Neuronal stem cell (in vitro differentiated cells): ENCODE measurements around the gene ADRA2A.

ENCODE experiments used
- DNase-seq: peaks from one replicate; pipeline ENCODE4 v3.0.0-alpha.2; 2013; ENCODE audit warnings: low spot score
- H2AFZ ChIP-seq: one replicate; pipeline ENCODE4 v1.6.1; 2013; ENCODE audit warnings: mild to moderate bottlenecking, low read length, inconsistent platforms
- H2AK5ac ChIP-seq: 2 replicates; pipeline ENCODE4 v1.6.1; 2013; ENCODE audit warnings: low read depth, mild to moderate bottlenecking, inconsistent platforms, low read length, moderate library complexity, mixed read lengths
- H2BK120ac ChIP-seq: 2 replicates; pipeline ENCODE4 v1.6.1; 2013; ENCODE audit warnings: low read depth, mild to moderate bottlenecking, inconsistent platforms, low read length, moderate library complexity, mixed read lengths
- H2BK12ac ChIP-seq: one replicate; pipeline ENCODE4 v1.6.1; 2013; ENCODE audit warnings: low read length, inconsistent platforms
- H2BK15ac ChIP-seq: 2 replicates; pipeline ENCODE4 v1.6.1; 2013; ENCODE audit warnings: mild to moderate bottlenecking, low read length, inconsistent platforms, mixed read lengths
- H2BK5ac ChIP-seq: one replicate; pipeline ENCODE4 v1.6.1; 2013; ENCODE audit warnings: inconsistent platforms, mild to moderate bottlenecking, low read length, moderate library complexity
- H3K14ac ChIP-seq: one replicate; pipeline ENCODE4 v1.6.1; 2013; ENCODE audit warnings: low read length, inconsistent platforms
- H3K18ac ChIP-seq: 2 replicates; pipeline ENCODE4 v1.6.1; 2013; ENCODE audit warnings: low read length, inconsistent platforms
- H3K23ac ChIP-seq: 2 replicates; pipeline ENCODE4 v1.6.1; 2013; ENCODE audit warnings: low read depth, mild to moderate bottlenecking, mixed read lengths, low read length, inconsistent platforms; ENCODE audit not compliant: poor library complexity
- H3K27ac ChIP-seq: replicated peaks from 3 replicates; pipeline ENCODE4 v1.5.1; 2013; ENCODE audit warnings: low read length, inconsistent platforms
- H3K27me3 ChIP-seq, 3 experiments: 2 replicates each; pipeline ENCODE4 v1.6.1; 2013; ENCODE audit warnings: low read length in 3 of 3, mild to moderate bottlenecking in 2 of 3, inconsistent platforms in 1 of 3, low read depth in 1 of 3, mixed read lengths in 1 of 3, moderate library complexity in 1 of 3; ENCODE audit not compliant: control insufficient read depth in 3 of 3, insufficient read depth in 3 of 3
- H3K36me3 ChIP-seq, 2 donors: replicated peaks in 1 of 2; 2 replicates each; pipeline ENCODE4 v1.6.1; 2013; ENCODE audit warnings: low read length in 2 of 2; ENCODE audit not compliant: control insufficient read depth in 2 of 2, insufficient read depth in 2 of 2
- H3K4ac ChIP-seq: 2 replicates; pipeline ENCODE4 v1.6.1; 2013; ENCODE audit warnings: inconsistent platforms, mild to moderate bottlenecking, low read length, moderate library complexity
- H3K4me1 ChIP-seq, 2 donors: 1 replicate in 1 of 2; 2 replicates in 1 of 2; pipeline ENCODE4 v1.6.1; 2013; ENCODE audit warnings: low read length in 2 of 2, low read depth in 1 of 2; ENCODE audit not compliant: control insufficient read depth in 2 of 2, insufficient read depth in 1 of 2
- H3K4me2 ChIP-seq: one replicate; pipeline ENCODE4 v1.6.1; 2013; ENCODE audit warnings: mild to moderate bottlenecking, low read length, inconsistent platforms; ENCODE audit not compliant: insufficient read depth, poor library complexity, severe bottlenecking
- H3K4me3 ChIP-seq, 2 donors: 2 replicates each; pipeline ENCODE4 v1.5.1; 2013; ENCODE audit warnings: low read length in 2 of 2, mild to moderate bottlenecking in 2 of 2, inconsistent platforms in 1 of 2, moderate library complexity in 1 of 2
- H3K79me1 ChIP-seq: one replicate; pipeline ENCODE4 v1.6.1; 2013; ENCODE audit warnings: low read depth, mild to moderate bottlenecking, inconsistent platforms, low read length, moderate library complexity
- H3K9ac ChIP-seq: one replicate; pipeline ENCODE4 v1.6.1; 2013; ENCODE audit warnings: mild to moderate bottlenecking, low read depth, low read length, inconsistent platforms; ENCODE audit not compliant: poor library complexity
- H3K9me3 ChIP-seq, 2 donors: replicated peaks in 1 of 2; 2 replicates each; pipeline versions ENCODE3 to v1.6.1; 2013; ENCODE audit warnings: low read length in 2 of 2, mild to moderate bottlenecking in 2 of 2, inconsistent platforms in 1 of 2, low read depth in 1 of 2, mixed read lengths in 1 of 2, moderate library complexity in 1 of 2; ENCODE audit not compliant: control insufficient read depth in 2 of 2, insufficient read depth in 1 of 2
- H4K8ac ChIP-seq: one replicate; pipeline ENCODE4 v1.6.1; 2013; ENCODE audit warnings: low read depth, mild to moderate bottlenecking, inconsistent platforms, low read length, moderate library complexity
- H4K91ac ChIP-seq: one replicate; pipeline ENCODE4 v1.6.1; 2013; ENCODE audit warnings: low read length, low read depth, mild to moderate bottlenecking, inconsistent platforms; ENCODE audit not compliant: poor library complexity
- WGBS, 2 donors: extraction: QIAGEN DNeasy Blood & Tissue Kit; methylation state at CpG; one replicate each; pipeline ENCODE4 v1.1.7; 2013; ENCODE audit warnings: missing lambda C conversion rate in 2 of 2, mixed read lengths in 1 of 2; ENCODE audit not compliant: insufficient read length in 2 of 2, insufficient replicate concordance in 1 of 2; ENCODE audit errors: extremely low coverage in 2 of 2; 5-methylcytosine and 5-hydroxymethylcytosine counted together

Gene ADRA2A

GRCh38 chr10:111037858-111038257, 39.0 kb upstream of the ADRA2A start:
- H3K36me3 ChIP-seq = no peaks in the 10 kb centered on the region
- no peak overlapping the region for H2BK12ac ChIP-seq

GRCh38 chr10:111039522-111039921, 37.3 kb upstream of the ADRA2A start:
- no peak overlapping the region for H2BK15ac ChIP-seq
- no peak for DNase-seq
- no peaks in the 10 kb centered on the region for H3K79me1 ChIP-seq
- H2BK120ac ChIP-seq = no peak overlapping the region
- H3K9me3 ChIP-seq = peaks cover 5 to 10% of the 10 kb centered on the region in 2 donors
- H3K4ac ChIP-seq = no peak overlapping the region
- no peak overlapping the region for H2AFZ ChIP-seq
- WGBS, 2 donors = no CpG with 5 or more reads among the region's 2 CpGs
- no peaks in the 10 kb centered on the region for H3K4me1 ChIP-seq
- no peak overlapping the region for H2BK12ac ChIP-seq
- no peak overlapping the region for H3K4me3 ChIP-seq
- no peaks in the 10 kb centered on the region for H3K27me3 ChIP-seq
- no peak overlapping the region for H3K23ac ChIP-seq
- no peak overlapping the region for H2AK5ac ChIP-seq
- no peak overlapping the region for H2BK5ac ChIP-seq
- no peak overlapping the region for H3K9ac ChIP-seq
- H4K8ac ChIP-seq = no peak overlapping the region
- no peak overlapping the region for H3K18ac ChIP-seq
- H3K14ac ChIP-seq = no peak overlapping the region
- H3K27ac ChIP-seq = no peak overlapping the region
- H3K36me3 ChIP-seq = no peaks in the 10 kb centered on the region
- H3K4me2 ChIP-seq = no peak overlapping the region
- no peak overlapping the region for H4K91ac ChIP-seq

More at GRCh38 chr10:111037858-111038257, 39.0 kb upstream of the ADRA2A start:
- Histone ChIP-seq H3K79me1 (no peaks in the 10 kb centered on the region), H2AK5ac (no peak overlapping the region), H3K9ac (no peak overlapping the region), H3K4ac (no peak overlapping the region), H3K27ac (no peak overlapping the region), H3K18ac (no peak overlapping the region), H3K4me1 (no peaks in the 10 kb centered on the region), H2AFZ (no peak overlapping the region), H3K23ac (no peak overlapping the region), H2BK120ac (no peak overlapping the region), H3K27me3 (no peaks in the 10 kb centered on the region), H3K4me2 (no peak overlapping the region), H3K4me3 (no peak overlapping the region), H4K91ac (no peak overlapping the region), H3K14ac (no peak overlapping the region), H3K9me3 (peaks cover 5 to 10% of the 10 kb centered on the region in 2 donors), H2BK15ac (no peak overlapping the region), H2BK5ac (no peak overlapping the region), H4K8ac (no peak overlapping the region)
- no peak for DNase-seq

GRCh38 chr10:111057006-111057405, 19.8 kb upstream of the ADRA2A start:
- H2BK5ac ChIP-seq = no peak overlapping the region
- H4K8ac ChIP-seq = no peak overlapping the region
- H3K4me1 ChIP-seq = no peaks in the 10 kb centered on the region
- H3K36me3 ChIP-seq = no peaks in the 10 kb centered on the region
- no peak for DNase-seq
- no peak overlapping the region for H2BK12ac ChIP-seq
- H3K27me3 ChIP-seq = no peaks in the 10 kb centered on the region
- H3K23ac ChIP-seq = no peak overlapping the region
- no peaks in the 10 kb centered on the region for H3K79me1 ChIP-seq
- H3K4ac ChIP-seq = no peak overlapping the region
- no peak overlapping the region for H2BK15ac ChIP-seq
- H3K18ac ChIP-seq = no peak overlapping the region
- H2AK5ac ChIP-seq = no peak overlapping the region
- H3K14ac ChIP-seq = no peak overlapping the region
- H2BK120ac ChIP-seq = no peak overlapping the region
- H3K4me2 ChIP-seq = no peak overlapping the region
- no peak overlapping the region for H3K4me3 ChIP-seq
- H3K27ac ChIP-seq = no peak overlapping the region
- H2AFZ ChIP-seq = no peak overlapping the region
- H3K9me3 ChIP-seq = no peaks in the 10 kb centered on the region
- no CpG with 5 or more reads among the region's 1 CpG for WGBS, 2 donors
- H3K9ac ChIP-seq = no peak overlapping the region
- no peak overlapping the region for H4K91ac ChIP-seq

GRCh38 chr10:111063471-111063870, 13.4 kb upstream of the ADRA2A start:
- Histone ChIP-seq H2AK5ac (no peak overlapping the region), H3K9ac (no peak overlapping the region), H3K4ac (no peak overlapping the region), H3K27me3 (no peaks in the 10 kb centered on the region), H3K4me1 (no peaks in the 10 kb centered on the region), H2BK120ac (no peak overlapping the region), H3K4me2 (no peak overlapping the region), H3K23ac (no peak overlapping the region), H3K18ac (no peak overlapping the region), H3K9me3 (no peaks in the 10 kb centered on the region), H2BK15ac (no peak overlapping the region), H2AFZ (no peak overlapping the region), H3K14ac (no peak overlapping the region), H2BK5ac (no peak overlapping the region), H3K4me3 (no peak overlapping the region), H3K79me1 (no peaks in the 10 kb centered on the region), H4K91ac (no peak overlapping the region), H3K27ac (no peak overlapping the region), H2BK12ac (no peak overlapping the region), H3K36me3 (no peaks in the 10 kb centered on the region), H4K8ac (no peak overlapping the region)
- no CpG with 5 or more reads among the region's 2 CpGs for WGBS, 2 donors
- no peak for DNase-seq
